CD4-positive, alpha-beta T cell treated with Interleukin-1 beta for 1 hour (primary cell): ENCODE results near the gene SLC9C2.
"Not testable (repeated sequence)": the region's sequence is repeated elsewhere in the genome, so short reads cannot be mapped to it uniquely, and the experiment has no call there.

Experiments
- DNase-seq, 2 donors: peaks; one replicate each; pipeline ENCODE4 v3.0.0-alpha.2; 2020 to 2022

The SLC9C2 gene

GRCh38 chr1:173527151-173527826 is 75.6 kb downstream of the SLC9C2 start:
- no peak for DNase-seq

GRCh38 chr1:173525926-173526325 is 76.9 kb downstream of the SLC9C2 start:
- no peak for DNase-seq

- no peak for DNase-seq
These were observed 79.5 kb downstream of the SLC9C2 start for GRCh38 chr1:173523329-173523728.

GRCh38 chr1:173520799-173521198 is 82.1 kb downstream of the SLC9C2 start:
- DNase-seq, result no peak

GRCh38 chr1:173514503-173514902 is 88.4 kb downstream of the SLC9C2 start:
- not testable (repeated sequence) for DNase-seq

GRCh38 chr1:173509797-173510196 is 93.1 kb downstream of the SLC9C2 start:
- no peak for DNase-seq

- no peak for DNase-seq
These were observed 94.3 kb downstream of the SLC9C2 start for GRCh38 chr1:173508541-173508940.

- no peak for DNase-seq
These were observed 95.0 kb downstream of the SLC9C2 start for GRCh38 chr1:173507847-173508209.

GRCh38 chr1:173507205-173507846 is 95.5 kb downstream of the SLC9C2 start:
- no peak for DNase-seq

- no peak for DNase-seq
These were observed 96.4 kb downstream of the SLC9C2 start for GRCh38 chr1:173506437-173506836.

- no peak for DNase-seq
These were observed 97.5 kb downstream of the SLC9C2 start for GRCh38 chr1:173505391-173505790.

GRCh38 chr1:173504268-173504667 is 98.6 kb downstream of the SLC9C2 start:
- DNase-seq, result no peak

- DNase-seq, result no peak
These were observed 99.5 kb downstream of the SLC9C2 start for GRCh38 chr1:173503391-173503790.

- no peak for DNase-seq
These were observed 100.8 kb downstream of the SLC9C2 start for GRCh38 chr1:173502104-173502503.

- DNase-seq, result no peak
These were observed 103.1 kb downstream of the SLC9C2 start for GRCh38 chr1:173499729-173500128.

GRCh38 chr1:173496757-173497320 is 106.0 kb downstream of the SLC9C2 start:
- DNase-seq, result no peak

GRCh38 chr1:173495609-173496267 is 107.1 kb downstream of the SLC9C2 start:
- DNase-seq, result no peak

GRCh38 chr1:173493125-173493524 is 109.7 kb downstream of the SLC9C2 start:
- DNase-seq, result not testable (repeated sequence)

- DNase-seq, result no peak
These were observed 111.4 kb downstream of the SLC9C2 start for GRCh38 chr1:173491508-173491907.

- DNase-seq, result no peak
These were observed 112.9 kb downstream of the SLC9C2 start for GRCh38 chr1:173489929-173490328.

GRCh38 chr1:173489149-173489600 is 113.7 kb downstream of the SLC9C2 start:
- no peak for DNase-seq

GRCh38 chr1:173488001-173488400 is 114.9 kb downstream of the SLC9C2 start:
- DNase-seq, result no peak

- no peak for DNase-seq
These were observed 117.5 kb downstream of the SLC9C2 start for GRCh38 chr1:173485401-173485800.

GRCh38 chr1:173484276-173484675 is 118.6 kb downstream of the SLC9C2 start:
- DNase-seq, result no peak
